Prostate gland (tissue), 2 donors: Measurements from ENCODE around the gene CAPN3. TPM values are rescaled to one million over a fixed set of nuclear protein-coding genes. Genes with fewer than 3 reads are reported as not detected.

Experiments used
- DNase-seq: peaks from one replicate; pipeline ENCODE4 v3.0.0-alpha.2; 2019; ENCODE audit warnings: low spot score
- H3K27ac ChIP-seq, 2 donors: fragments of 200-600 bp; sonication (generic); 2 replicates each; pipeline ENCODE4 v1.5.1; 2017 to 2019
- H3K27me3 ChIP-seq: fragments of 200-600 bp; sonication (generic); replicated peaks from 2 replicates; pipeline ENCODE4 v1.5.1; 2019; ENCODE audit not compliant: insufficient read depth
- H3K36me3 ChIP-seq, 2 donors: fragments of 200-600 bp; sonication (generic); 1 replicate in 1 of 2; 2 replicates in 1 of 2; pipeline versions ENCODE4 v1.5.1 to v1.8.1; 2017 to 2019
- H3K4me1 ChIP-seq: fragments of 200-600 bp; sonication (generic); replicated peaks from 2 replicates; pipeline ENCODE4 v1.5.1; 2019
- H3K4me3 ChIP-seq, 2 donors: fragments of 200-600 bp; sonication (generic); 2 replicates each; pipeline ENCODE4 v1.5.1; 2017 to 2019
- H3K9me3 ChIP-seq: fragments of 200-600 bp; sonication (generic); 2 replicates; pipeline ENCODE4 v1.5.1; 2017
- CTCF ChIP-seq, 4 experiments: fragments of 200-600 bp in 2 of 4; fragments of 450-650 bp in 2 of 4; sonication (generic) in 2 of 4; IDR thresholded peaks; 1 replicate in 3 of 4; 2 replicates in 1 of 4; pipeline ENCODE4 v1.5.1; 2016 to 2019; ENCODE audit warnings: antibody characterized with exemption in 4 of 4, mild to moderate bottlenecking in 2 of 4, moderate library complexity in 2 of 4
- POLR2A ChIP-seq: fragments of 450-650 bp; IDR thresholded peaks from one replicate; pipeline ENCODE4 v1.6.1; 2016; ENCODE audit warnings: antibody characterized with exemption, mild to moderate bottlenecking
- POLR2AphosphoS5 ChIP-seq: sonication (generic); formaldehyde crosslinking; IDR thresholded peaks from one replicate; pipeline ENCODE4 v1.6.1; 2017; ENCODE audit warnings: antibody characterized with exemption
- WGBS: methylation state at CpG from one replicate; pipeline ENCODE4 v1.1.5; 2018; 5-methylcytosine and 5-hydroxymethylcytosine counted together
- intact Hi-C: fragments of 100-400 bp; cut with DNase I; formaldehyde crosslinking; loops from one replicate; pipeline ENCODE4 v1.14.2; 2022
- total RNA-seq, 2 donors: library from RNA; depleted of rRNA; stranded (reverse); fragments of >200 nt; gene quantifications; one replicate each; pipeline ENCODE4 v1.1.0, GENCODE V29; 2016

CAPN3 gene
- total RNA-seq, 2 donors from 2014 or later = 5.3 to 15.1 TPM

GRCh38 chr15:42359985-42360384 lies 684 bp downstream of the CAPN3 start:
- no peaks in the 10 kb centered on the region for H3K4me1 ChIP-seq
- DNase-seq = no peak
- no peak overlapping the region for H3K4me3 ChIP-seq
- 49% methylated on average over 7 of the region's 7 CpGs for WGBS
- H3K27me3 ChIP-seq = no peaks in the 10 kb centered on the region
- no peak overlapping the region for H3K27ac ChIP-seq
- H3K9me3 ChIP-seq = no peaks in the 10 kb centered on the region
- peaks cover 0 to 4% of the 10 kb centered on the region in 2 donors for H3K36me3 ChIP-seq
- no peak for TF ChIP-seq CTCF (IDR thresholded peaks at IDR 0.05)
- no peak for TF ChIP-seq POLR2A
- TF ChIP-seq POLR2AphosphoS5 = no peak
- intact Hi-C loops = no loop called here

GRCh38 chr15:42360535-42361112 lies 1.3 kb downstream of the CAPN3 start:
- no peak for DNase-seq
- Histone ChIP-seq H3K9me3 (no peaks in the 10 kb centered on the region), H3K4me1 (no peaks in the 10 kb centered on the region), H3K27me3 (no peaks in the 10 kb centered on the region), H3K4me3 (no peak overlapping the region), H3K27ac (no peak overlapping the region), H3K36me3 (peaks cover 0 to 4% of the 10 kb centered on the region in 2 donors)
- 98% methylated on average over 5 of the region's 5 CpGs for WGBS
- intact Hi-C loops = no loop called here
- TF ChIP-seq POLR2AphosphoS5 (no peak), POLR2A (no peak), CTCF (IDR thresholded peaks at IDR 0.05) (no peak)

DNA sequence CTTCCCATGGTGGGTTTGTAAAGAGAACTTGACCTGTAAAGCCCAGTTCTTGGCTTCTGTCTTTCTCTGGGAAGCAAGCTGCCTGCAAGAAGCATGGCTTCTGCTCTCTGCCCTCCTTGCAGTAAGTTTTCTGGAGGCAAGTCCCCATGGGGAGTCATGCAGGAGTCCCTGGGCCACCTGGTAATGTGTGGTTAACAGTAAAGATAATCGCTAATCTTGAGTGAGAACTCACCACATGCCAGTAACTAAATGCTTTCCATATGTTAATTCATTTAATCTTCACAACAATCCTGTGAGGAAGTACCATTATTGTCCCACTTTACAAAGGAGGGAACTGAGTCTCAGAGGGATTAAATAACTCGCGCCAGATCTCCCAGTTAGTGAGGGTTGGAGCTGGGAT lies 4.2 kb downstream of the CAPN3 start:
- Histone ChIP-seq H3K4me1 (no peaks in the 10 kb centered on the region), H3K9me3 (no peaks in the 10 kb centered on the region), H3K36me3 (no peaks in the 10 kb centered on the region), H3K27ac (no peak overlapping the region), H3K27me3 (no peaks in the 10 kb centered on the region), H3K4me3 (no peak overlapping the region)
- TF ChIP-seq CTCF (IDR thresholded peaks at IDR 0.05) (no peak), POLR2AphosphoS5 (no peak), POLR2A (no peak)
- no peak for DNase-seq
- intact Hi-C loops = no loop called here
- 94% methylated on average over 3 of the region's 3 CpGs for WGBS

DNA sequence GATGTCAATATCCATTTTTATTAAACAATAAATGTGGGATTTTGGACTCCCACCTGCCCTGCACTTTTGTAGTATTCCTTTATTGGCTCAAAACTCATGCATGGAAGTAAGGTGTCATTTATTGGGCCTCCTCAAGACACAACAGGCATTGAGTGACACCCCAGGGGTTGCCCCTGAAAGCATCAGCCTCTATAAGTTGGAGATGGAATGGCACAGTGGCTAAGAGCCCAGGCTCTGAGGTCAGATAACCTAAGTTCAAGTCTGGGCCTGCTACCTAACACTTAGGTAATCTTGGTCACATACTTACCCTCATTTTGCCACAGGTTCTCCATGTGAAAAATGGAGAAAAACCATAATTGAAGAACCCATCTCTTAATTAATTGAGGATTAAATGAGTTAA lies 4.6 kb downstream of the CAPN3 start:
- no peak overlapping the region for H3K4me3 ChIP-seq
- H3K9me3 ChIP-seq = no peaks in the 10 kb centered on the region
- no peaks in the 10 kb centered on the region for H3K4me1 ChIP-seq
- H3K27ac ChIP-seq = no peak overlapping the region
- DNase-seq = no peak
- TF ChIP-seq POLR2A (no peak), CTCF (IDR thresholded peaks at IDR 0.05) (no peak), POLR2AphosphoS5 (no peak)
- intact Hi-C loops = no loop called here
- H3K27me3 ChIP-seq = no peaks in the 10 kb centered on the region
- H3K36me3 ChIP-seq = no peaks in the 10 kb centered on the region

GRCh38 chr15:42364529-42364928 lies 5.2 kb downstream of the CAPN3 start:
- H3K27ac ChIP-seq = no peak overlapping the region
- H3K9me3 ChIP-seq = no peaks in the 10 kb centered on the region
- H3K4me3 ChIP-seq = no peak overlapping the region
- intact Hi-C loops = no loop called here
- no peaks in the 10 kb centered on the region for H3K36me3 ChIP-seq
- DNase-seq = peak; percentile 12
- 8% methylated on average over 1 of the region's 1 CpG for WGBS
- TF ChIP-seq CTCF (IDR thresholded peaks at IDR 0.05) (no peak), POLR2AphosphoS5 (no peak), POLR2A (no peak)
- no peaks in the 10 kb centered on the region for H3K4me1 ChIP-seq
- H3K27me3 ChIP-seq = no peaks in the 10 kb centered on the region
